ENCODE data around the gene RAP1GDS1.

DNA sequence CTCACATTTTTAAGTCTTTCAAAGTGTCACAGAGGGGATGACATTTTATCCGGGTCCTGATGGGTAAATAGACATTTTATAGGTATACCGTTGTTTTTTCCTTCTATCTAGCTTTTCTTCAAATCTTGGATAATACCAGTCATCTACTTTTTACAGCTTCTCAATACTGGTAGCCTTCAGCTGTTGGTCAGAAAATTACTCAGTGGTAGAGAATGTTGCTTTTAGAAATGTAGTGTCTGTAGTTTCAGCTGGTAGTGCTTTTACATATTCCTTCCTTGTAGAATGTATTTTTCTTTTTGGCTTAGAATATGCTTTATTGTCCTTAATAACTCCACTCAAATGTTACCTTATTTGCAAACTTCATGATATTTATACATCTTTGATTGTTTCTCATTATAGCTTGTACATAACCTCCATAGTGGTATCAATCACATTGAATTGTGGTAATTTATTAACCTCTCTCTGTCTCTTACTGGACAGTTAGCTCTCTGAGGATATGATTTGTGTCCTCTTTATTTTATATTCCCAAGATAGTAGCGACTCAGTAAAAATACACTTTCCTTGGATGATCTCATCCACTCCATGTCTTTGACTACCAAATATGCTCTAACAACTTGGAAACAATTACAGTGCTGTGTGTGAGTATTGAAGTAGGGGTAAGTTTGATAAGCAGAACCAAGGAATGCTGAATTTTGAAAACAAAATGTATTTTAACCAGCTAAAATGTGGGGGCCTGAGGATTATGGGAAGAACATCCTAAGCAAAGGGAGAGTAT lies 53.8 kb downstream of the RAP1GDS1 start:
- no peak for TF ChIP-seq EP300 (IDR thresholded peaks at IDR 0.05)
- TF ChIP-seq POLR2A (IDR thresholded peaks at IDR 0.05), result no peak
- TF ChIP-seq CTCF (IDR thresholded peaks at IDR 0.05), result no peak

Data from stomach (tissue), 4 donors.